SJSA1 (cell line): ENCODE data around the gene ANLN. TPM values are rescaled to one million over a fixed set of nuclear protein-coding genes. Genes with fewer than 3 reads are reported as not detected.
"Not testable (repeated sequence)": the region's sequence is repeated elsewhere in the genome, so short reads cannot be mapped to it uniquely, and the experiment has no call there.

Source experiments
- DNase-seq, 2 experiments: peaks; one replicate each; pipeline ENCODE4 v3.0.0-alpha.2; 2015 to 2020; ENCODE audit warnings: low spot score in 2 of 2, low read depth in 1 of 2
- H3K27ac ChIP-seq: fragments of 250-450 bp; sonication (Bioruptor Pico); 2 replicates; pipeline ENCODE4 v1.5.1; 2020; ENCODE audit warnings: mild to moderate bottlenecking, moderate library complexity
- H3K27me3 ChIP-seq: fragments of 250-450 bp; sonication (Bioruptor Pico); replicated peaks from 2 replicates; pipeline ENCODE4 v1.5.1; 2020; ENCODE audit warnings: mild to moderate bottlenecking, moderate library complexity
- H3K36me3 ChIP-seq: fragments of 250-450 bp; sonication (Bioruptor Pico); 2 replicates; pipeline ENCODE4 v1.5.1; 2020; ENCODE audit warnings: mild to moderate bottlenecking
- H3K4me1 ChIP-seq: fragments of 250-450 bp; sonication (Bioruptor Pico); replicated peaks from 2 replicates; pipeline ENCODE4 v1.6.1; 2021; ENCODE audit warnings: mild to moderate bottlenecking
- H3K4me3 ChIP-seq: fragments of 250-450 bp; sonication (Bioruptor Pico); 2 replicates; pipeline ENCODE4 v1.5.1; 2020; ENCODE audit warnings: mild to moderate bottlenecking
- H3K9me3 ChIP-seq: fragments of 250-450 bp; sonication (Bioruptor Pico); replicated peaks from 2 replicates; pipeline ENCODE4 v1.5.1; 2020; ENCODE audit warnings: mild to moderate bottlenecking
- total RNA-seq: library from RNA; depleted of rRNA; stranded (reverse); fragments of >200 nt; shearing (Covaris generic); gene quantifications from 2 replicates; pipeline ENCODE4 v1.2.3, GENCODE V29; 2014

The ANLN gene
- total RNA-seq, 1 experiment from 2014 or later, result 397 TPM

- DNase-seq, result no peak
- H3K27ac ChIP-seq, result no peak overlapping the region
Observed at GRCh38 chr7:36472141-36472729, 82.6 kb downstream of the ANLN start.

GRCh38 chr7:36473454-36474282 lies 84.0 kb downstream of the ANLN start:
- H3K36me3 ChIP-seq, result no peaks in the 10 kb centered on the region
- H3K9me3 ChIP-seq, result no peaks in the 10 kb centered on the region
- DNase-seq, result peak; percentile 39 to 58
- H3K4me1 ChIP-seq, result peaks cover 23% of the 10 kb centered on the region
- H3K4me3 ChIP-seq, result no peak overlapping the region
- H3K27me3 ChIP-seq, result no peaks in the 10 kb centered on the region
- peak overlapping the region; percentile 50 for H3K27ac ChIP-seq

More at GRCh38 chr7:36472141-36472729, 82.6 kb downstream of the ANLN start:
- Histone ChIP-seq H3K27me3 (no peaks in the 10 kb centered on the region), H3K4me1 (peaks cover 23% of the 10 kb centered on the region), H3K36me3 (no peaks in the 10 kb centered on the region), H3K9me3 (no peaks in the 10 kb centered on the region), H3K4me3 (no peak overlapping the region)

GRCh38 chr7:36474283-36475010 lies 84.8 kb downstream of the ANLN start:
- no peaks in the 10 kb centered on the region for H3K36me3 ChIP-seq
- DNase-seq, result peak; percentile 61 to 73
- H3K4me3 ChIP-seq, result no peak overlapping the region
- peak overlapping the region; percentile 50 for H3K27ac ChIP-seq
- no peaks in the 10 kb centered on the region for H3K27me3 ChIP-seq
- H3K9me3 ChIP-seq, result no peaks in the 10 kb centered on the region
- H3K4me1 ChIP-seq, result peaks cover 23% of the 10 kb centered on the region

- no peak overlapping the region for H3K4me3 ChIP-seq
- no peaks in the 10 kb centered on the region for H3K9me3 ChIP-seq
- no peak for DNase-seq
- H3K27ac ChIP-seq, result peak overlapping the region; percentile 50
- peaks cover 23% of the 10 kb centered on the region for H3K4me1 ChIP-seq
- H3K27me3 ChIP-seq, result no peaks in the 10 kb centered on the region
- no peaks in the 10 kb centered on the region for H3K36me3 ChIP-seq
Observed at GRCh38 chr7:36475011-36475342, 85.3 kb downstream of the ANLN start.

- H3K27ac ChIP-seq, result no peak overlapping the region
- peaks cover under 1% of the 10 kb centered on the region; the same call in 1 of the 2 replicates for H3K9me3 ChIP-seq
- no peak overlapping the region for H3K4me3 ChIP-seq
- peaks cover 23% of the 10 kb centered on the region for H3K4me1 ChIP-seq
- no peak for DNase-seq
- no peaks in the 10 kb centered on the region for H3K36me3 ChIP-seq
- H3K27me3 ChIP-seq, result no peaks in the 10 kb centered on the region
Observed at GRCh38 chr7:36475381-36475780, 85.7 kb downstream of the ANLN start.

- H3K27ac ChIP-seq, result no peak overlapping the region
Observed at GRCh38 chr7:36478745-36479144, 89.1 kb downstream of the ANLN start.

GRCh38 chr7:36483853-36484252 lies 94.2 kb downstream of the ANLN start:
- H3K36me3 ChIP-seq, DNase-seq, H3K9me3 ChIP-seq, H3K4me3 ChIP-seq, H3K4me1 ChIP-seq, H3K27ac ChIP-seq, H3K27me3 ChIP-seq: not testable (repeated sequence)

More at GRCh38 chr7:36478745-36479144, 89.1 kb downstream of the ANLN start:
- Histone ChIP-seq H3K4me1 (peaks cover 14% of the 10 kb centered on the region), H3K36me3 (no peaks in the 10 kb centered on the region), H3K4me3 (no peak overlapping the region), H3K27me3 (no peaks in the 10 kb centered on the region), H3K9me3 (peaks cover 5% of the 10 kb centered on the region; the same call in 1 of the 2 replicates)
- no peak for DNase-seq

GRCh38 chr7:36484265-36484664 lies 94.6 kb downstream of the ANLN start:
- H3K4me1 ChIP-seq, result no peaks in the 10 kb centered on the region
- H3K27ac ChIP-seq, result no peak overlapping the region
- no peaks in the 10 kb centered on the region for H3K27me3 ChIP-seq
- H3K36me3 ChIP-seq, result no peaks in the 10 kb centered on the region
- H3K4me3 ChIP-seq, result no peak overlapping the region
- peaks cover 5% of the 10 kb centered on the region; the same call in 1 of the 2 replicates for H3K9me3 ChIP-seq
- DNase-seq, result no peak

- Histone ChIP-seq H3K27ac (no peak overlapping the region), H3K4me3 (no peak overlapping the region), H3K27me3 (no peaks in the 10 kb centered on the region), H3K36me3 (no peaks in the 10 kb centered on the region), H3K4me1 (no peaks in the 10 kb centered on the region), H3K9me3 (no peaks in the 10 kb centered on the region)
- no peak for DNase-seq
Observed at GRCh38 chr7:36486336-36486735, 96.7 kb downstream of the ANLN start.

GRCh38 chr7:36487756-36488336 lies 98.2 kb downstream of the ANLN start:
- Histone ChIP-seq H3K9me3 (no peaks in the 10 kb centered on the region), H3K4me3 (no peak overlapping the region), H3K27me3 (no peaks in the 10 kb centered on the region), H3K36me3 (no peaks in the 10 kb centered on the region), H3K4me1 (no peaks in the 10 kb centered on the region), H3K27ac (no peak overlapping the region)
- DNase-seq, result peak in 1 of 2 experiments; percentile 24

- H3K4me3 ChIP-seq, H3K36me3 ChIP-seq, H3K27ac ChIP-seq, H3K27me3 ChIP-seq, DNase-seq, H3K4me1 ChIP-seq, H3K9me3 ChIP-seq: not testable (repeated sequence)
Observed at GRCh38 chr7:36488672-36489071, 99.0 kb downstream of the ANLN start.

GRCh38 chr7:36490419-36490830 lies 100.8 kb downstream of the ANLN start:
- H3K27ac ChIP-seq, result no peak overlapping the region
- no peak for DNase-seq

GRCh38 chr7:36491317-36491716 lies 101.7 kb downstream of the ANLN start:
- DNase-seq, result no peak
- Histone ChIP-seq H3K4me1 (no peaks in the 10 kb centered on the region), H3K36me3 (no peaks in the 10 kb centered on the region), H3K4me3 (no peak overlapping the region), H3K9me3 (no peaks in the 10 kb centered on the region), H3K27ac (no peak overlapping the region), H3K27me3 (no peaks in the 10 kb centered on the region)

More at GRCh38 chr7:36490419-36490830, 100.8 kb downstream of the ANLN start:
- no peaks in the 10 kb centered on the region for H3K4me1 ChIP-seq
- H3K4me3 ChIP-seq, result no peak overlapping the region
- no peaks in the 10 kb centered on the region for H3K9me3 ChIP-seq
- no peaks in the 10 kb centered on the region for H3K36me3 ChIP-seq
- no peaks in the 10 kb centered on the region for H3K27me3 ChIP-seq
